Amniotic epithelial cell (primary cell): ENCODE data around the gene PDZRN3.
A peak's percentile ranks its signal among the peaks of the same experiment; 100 is the strongest.

Experiments
- DNase-seq: peaks from one replicate; pipeline ENCODE4 v3.0.0-alpha.2; 2010; ENCODE audit warnings: low read depth

Gene PDZRN3

GRCh38 chr3:73520931-73521461 is 103.7 kb downstream of the PDZRN3 start:
- no peak for DNase-seq

- DNase-seq, result no peak
Measured at GRCh38 chr3:73516631-73517030, 108.1 kb downstream of the PDZRN3 start.

GRCh38 chr3:73513260-73513659 is 111.5 kb downstream of the PDZRN3 start:
- no peak for DNase-seq

DNA sequence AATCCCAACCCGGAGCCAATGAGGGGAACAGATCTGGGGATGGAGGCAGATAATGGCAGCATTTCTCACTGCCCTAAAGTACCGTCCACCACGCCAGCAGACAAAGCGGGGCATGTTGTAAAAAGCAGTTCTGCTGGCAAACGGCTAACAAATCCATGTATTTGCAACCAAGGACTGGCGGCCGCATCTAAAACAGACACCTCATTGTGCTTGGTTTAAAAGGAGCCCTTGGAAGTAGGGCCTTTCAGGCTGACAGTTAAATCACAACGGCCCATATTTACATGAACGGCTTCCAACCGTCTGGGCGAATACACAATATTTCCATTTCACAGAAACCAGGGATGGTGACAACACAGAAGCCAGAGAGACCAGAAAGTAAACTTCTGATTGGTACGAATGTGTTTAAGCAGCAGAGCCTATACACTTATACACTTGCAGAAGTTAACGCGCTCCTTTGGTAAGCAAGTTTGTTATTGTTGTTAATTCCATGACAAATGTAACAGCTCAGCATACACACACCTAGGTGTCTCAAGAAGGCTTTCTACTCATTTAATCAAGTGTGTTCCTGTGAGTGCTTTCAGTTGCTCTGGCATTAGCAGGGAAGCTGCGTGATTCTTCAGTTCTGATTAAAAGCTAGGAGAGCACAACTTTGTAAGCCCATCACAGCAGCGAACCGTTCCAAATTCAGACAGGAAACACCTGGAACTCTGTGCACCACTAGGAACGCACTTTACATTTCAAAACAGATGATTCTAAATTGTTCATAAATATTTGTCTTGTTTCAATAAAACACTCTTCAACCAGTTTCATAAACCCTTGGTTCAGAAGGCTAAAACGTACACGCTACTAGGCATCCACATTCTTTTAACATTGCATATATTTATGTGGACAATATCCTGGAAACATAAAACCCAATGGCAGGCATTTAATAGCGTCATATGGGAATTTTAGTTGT is 112.9 kb downstream of the PDZRN3 start:
- DNase-seq, result no peak

GRCh38 chr3:73510784-73511183 is 114.0 kb downstream of the PDZRN3 start:
- DNase-seq, result no peak

DNA sequence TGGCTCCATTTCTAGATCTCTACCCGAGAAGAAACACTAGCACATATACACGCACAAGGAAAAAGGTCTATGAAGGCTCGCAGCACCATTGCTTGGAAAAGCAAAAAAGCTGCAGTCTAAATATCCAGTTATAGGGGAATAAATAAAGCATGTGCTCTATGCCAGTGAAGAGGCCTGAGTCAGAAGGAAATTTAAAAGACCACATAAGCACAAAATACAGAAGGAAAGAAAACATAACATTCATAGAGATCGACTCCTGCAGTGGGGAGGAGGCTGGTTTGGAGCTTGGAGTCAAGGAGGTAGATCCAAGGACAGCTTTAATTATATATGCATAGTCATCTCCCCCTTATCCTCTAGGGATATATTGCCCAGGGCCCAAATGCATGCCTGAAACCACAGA is 114.4 kb downstream of the PDZRN3 start:
- DNase-seq, result no peak

GRCh38 chr3:73509816-73510215 is 114.9 kb downstream of the PDZRN3 start:
- peak; percentile 66 for DNase-seq

GRCh38 chr3:73509066-73509465 is 115.7 kb downstream of the PDZRN3 start:
- DNase-seq, result no peak

GRCh38 chr3:73508330-73508954 is 116.3 kb downstream of the PDZRN3 start:
- peak; percentile 68 for DNase-seq

DNA sequence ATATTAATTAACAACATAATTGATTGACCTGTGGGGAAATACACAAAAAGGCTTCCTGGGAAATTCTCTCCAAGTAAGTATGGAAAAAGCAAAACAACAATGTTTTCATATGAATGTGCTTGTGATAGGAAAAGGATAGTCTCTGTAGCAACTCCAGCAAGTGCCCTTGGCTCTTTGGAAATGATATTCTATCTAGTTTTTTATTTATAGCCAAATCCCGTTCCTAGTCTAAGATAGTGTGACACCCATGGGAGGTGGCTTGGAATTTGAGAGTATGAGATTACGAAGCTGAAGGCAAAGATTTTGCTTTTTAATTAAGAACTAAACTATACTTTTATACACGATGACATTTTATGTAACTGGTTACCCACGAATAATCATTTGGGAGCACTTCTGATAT is 119.9 kb downstream of the PDZRN3 start:
- no peak for DNase-seq

DNA sequence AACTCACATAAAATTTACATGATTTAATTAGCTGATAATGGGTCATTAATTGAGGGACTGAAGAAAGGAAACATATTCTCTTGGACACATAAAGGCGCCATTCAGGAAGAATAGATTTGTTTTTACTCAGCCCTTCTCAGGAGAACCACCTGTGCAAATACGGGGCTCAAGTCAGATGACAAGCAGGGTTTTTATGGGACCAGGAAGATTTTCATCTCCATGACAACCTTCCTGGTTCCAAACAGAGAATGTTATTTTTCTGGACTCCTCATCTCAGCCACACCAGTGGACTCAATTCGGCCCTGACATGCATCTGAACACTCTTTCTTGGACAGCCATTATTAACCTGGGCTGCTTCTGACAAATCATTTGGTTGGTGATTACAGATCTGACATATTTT is 120.5 kb downstream of the PDZRN3 start:
- no peak for DNase-seq

DNA sequence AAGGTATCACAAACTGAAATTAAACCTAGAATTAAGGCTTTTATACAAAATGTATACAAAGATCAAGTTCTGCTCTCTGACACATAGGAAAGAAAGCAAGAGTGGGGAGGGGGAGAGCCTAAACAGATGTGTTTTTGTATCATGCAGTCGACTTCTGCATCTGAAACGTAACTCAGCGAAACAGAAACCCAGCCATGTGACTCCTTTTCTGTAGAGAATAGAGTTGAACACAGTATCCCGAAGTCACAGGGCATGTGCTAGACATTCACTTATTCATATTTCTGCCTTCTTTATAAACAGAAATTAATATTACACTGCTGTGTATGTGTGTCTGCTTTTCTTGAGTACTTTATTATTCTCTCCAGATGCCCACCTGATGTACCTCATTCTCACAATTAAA is 121.0 kb downstream of the PDZRN3 start:
- peak; percentile 26 for DNase-seq

DNA sequence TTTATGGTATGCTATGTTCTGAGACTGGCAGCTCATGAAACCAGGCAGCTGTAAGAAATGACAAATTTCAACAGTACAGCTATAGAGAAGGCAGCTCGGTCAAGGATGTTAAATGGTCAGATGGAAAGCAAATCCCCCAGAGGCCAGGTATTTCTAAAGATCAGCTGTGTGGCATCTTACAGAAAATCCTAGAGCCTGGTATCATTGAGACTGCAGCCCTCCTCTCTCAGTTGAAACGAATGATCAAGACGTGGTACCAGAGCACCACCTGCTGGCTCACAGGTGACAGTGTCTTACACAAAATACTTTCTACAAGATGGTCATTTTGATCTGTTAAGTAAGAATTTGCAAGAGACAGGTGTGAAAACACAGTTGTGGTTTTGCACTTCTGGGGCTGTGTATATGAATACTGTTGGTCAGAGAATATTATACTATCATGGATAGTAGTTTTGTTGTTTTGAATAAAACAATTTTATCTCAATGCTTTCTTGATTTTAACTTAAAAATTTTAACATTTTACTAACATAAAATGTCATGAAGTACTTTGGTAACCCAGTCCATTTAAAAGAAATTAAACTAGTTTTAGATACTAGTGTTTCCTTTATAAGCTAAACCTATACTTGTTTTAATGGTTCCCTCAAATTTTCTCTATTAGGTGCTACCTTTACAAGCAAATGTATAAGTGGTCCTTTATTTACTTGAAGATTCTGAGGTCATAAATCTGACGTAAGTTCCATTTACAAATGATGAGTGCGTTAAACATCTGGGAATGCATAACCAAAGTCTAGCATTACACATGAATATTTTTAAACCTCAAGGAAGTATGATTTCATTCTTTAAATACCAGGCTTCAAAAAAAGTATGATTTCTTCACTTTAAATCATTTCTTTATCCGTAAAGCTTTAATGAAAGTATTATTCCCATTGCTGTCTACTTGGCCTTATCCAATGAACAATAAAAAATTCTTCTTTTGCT is 121.8 kb downstream of the PDZRN3 start:
- peak; percentile 93 for DNase-seq

DNA sequence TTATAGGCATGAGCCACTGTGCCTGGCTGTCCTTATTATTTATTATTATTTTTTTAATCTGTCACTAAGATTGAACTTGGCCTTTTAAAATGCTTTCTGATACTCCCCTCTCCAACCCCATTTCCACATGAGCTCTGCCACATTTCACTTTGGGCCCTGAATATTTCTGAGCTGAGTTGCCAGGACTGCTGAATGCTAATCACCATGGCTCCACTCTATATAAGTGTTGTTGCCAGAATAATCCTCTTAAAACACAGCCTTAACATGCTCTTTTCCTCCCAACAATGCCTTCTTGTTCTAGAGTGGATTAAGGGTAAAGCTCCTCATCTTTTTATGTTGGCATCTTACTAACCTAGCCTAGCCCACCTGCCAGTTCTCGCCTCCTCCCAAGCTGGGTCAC is 124.4 kb downstream of the PDZRN3 start:
- no peak for DNase-seq

- peak; percentile 45 for DNase-seq
Measured at GRCh38 chr3:73499787-73500186, 125.0 kb downstream of the PDZRN3 start.

DNA sequence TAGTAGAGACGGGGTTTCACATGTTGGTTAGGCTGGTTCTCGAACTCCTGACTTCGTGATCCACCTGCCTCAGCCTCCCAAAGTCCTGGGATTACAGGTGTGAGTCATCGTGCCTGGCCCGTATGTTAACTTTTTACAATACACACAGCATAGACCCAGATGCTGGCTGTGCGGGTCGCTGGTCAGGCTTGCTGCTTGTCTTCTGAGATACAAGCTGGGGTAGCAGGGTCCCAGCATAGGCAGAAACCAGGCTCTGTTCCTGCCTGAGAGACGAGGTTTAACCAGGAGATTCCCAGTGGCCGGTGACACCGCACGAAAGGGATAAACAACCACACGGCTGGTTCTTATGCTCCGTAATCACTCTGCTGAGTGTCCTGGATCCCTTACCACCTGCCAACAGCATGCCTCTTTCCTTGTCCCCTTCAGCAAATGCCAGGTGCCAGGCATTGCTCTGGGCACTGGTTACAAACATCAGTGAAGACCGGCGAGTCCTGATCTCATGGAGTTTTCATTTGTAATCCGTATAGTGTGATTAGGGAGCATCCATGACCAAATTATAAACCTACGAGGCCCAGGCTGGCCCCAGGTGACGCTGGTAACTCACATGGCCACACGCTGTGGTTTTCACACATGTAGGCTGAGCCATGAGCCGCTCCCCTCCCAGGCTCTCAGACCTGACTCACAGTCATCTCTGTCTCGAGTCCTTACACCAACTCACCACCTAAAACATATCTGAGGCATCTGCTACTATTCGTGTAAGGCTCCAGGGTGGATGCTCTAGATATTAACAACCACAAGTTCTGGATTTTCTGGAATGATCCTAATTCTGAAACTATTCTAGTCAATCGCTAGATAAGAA is 125.7 kb downstream of the PDZRN3 start:
- DNase-seq, result peak; percentile 57

DNA sequence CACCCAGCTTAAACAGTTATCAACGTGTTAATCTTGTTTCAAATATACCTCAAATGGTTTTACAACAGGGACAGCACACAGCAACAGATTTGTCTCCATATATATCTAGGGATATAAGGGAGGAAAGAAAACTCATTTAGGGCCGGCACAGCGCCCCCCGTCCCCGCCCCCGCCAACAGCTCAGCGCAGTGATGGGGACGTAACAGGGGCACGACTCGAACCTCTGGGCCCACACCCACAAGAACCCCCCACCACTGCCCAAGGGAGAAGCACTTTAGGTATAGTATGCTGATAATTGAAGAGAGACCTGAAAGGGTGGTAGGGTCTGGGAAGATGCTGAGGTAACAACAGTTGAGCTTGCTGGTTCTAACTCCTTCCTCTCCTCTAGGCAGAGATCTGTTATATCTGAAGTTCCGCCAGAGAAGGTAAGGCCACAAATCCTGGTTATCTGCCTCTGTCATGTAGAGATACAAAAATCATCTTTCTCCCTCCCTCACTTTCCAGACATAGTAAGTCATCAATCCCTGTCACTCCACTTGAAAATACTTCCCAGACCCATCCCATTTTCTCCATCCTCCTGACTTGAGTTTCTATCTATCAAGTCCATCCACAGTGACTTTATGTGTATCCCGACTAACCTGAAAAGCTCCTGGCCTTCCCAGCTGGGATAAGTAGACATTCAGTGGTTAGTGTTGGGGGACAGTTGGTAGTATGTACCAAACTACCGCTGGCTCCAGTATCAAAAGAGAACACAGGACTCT is 126.9 kb downstream of the PDZRN3 start:
- no peak for DNase-seq

- DNase-seq, result peak; percentile 41
Measured at GRCh38 chr3:73493543-73494308, 131.0 kb downstream of the PDZRN3 start.

DNA sequence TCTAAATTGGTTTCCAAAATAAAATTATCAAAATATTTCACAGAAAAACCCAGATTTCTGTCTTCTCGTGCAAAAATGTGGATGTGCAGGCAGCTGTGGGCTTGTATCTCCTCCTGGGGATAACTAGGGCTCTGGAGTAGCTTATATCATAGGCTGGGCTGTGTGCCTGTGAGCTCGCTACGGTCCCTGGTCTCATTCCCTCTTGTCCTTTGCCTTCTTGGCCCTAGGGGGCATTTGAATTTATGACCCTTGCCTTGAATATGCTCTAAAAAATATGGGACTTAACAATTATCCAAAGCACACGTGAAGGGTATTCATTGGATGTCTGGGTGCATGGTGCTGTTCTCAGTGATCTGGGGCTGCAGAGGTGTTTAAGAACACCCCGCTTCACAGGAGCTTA is 132.6 kb downstream of the PDZRN3 start:
- no peak for DNase-seq

GRCh38 chr3:73491287-73491662 is 133.5 kb downstream of the PDZRN3 start:
- DNase-seq, result no peak
